GM21737 (cell line): Measurements from ENCODE around the gene SLC17A3.

Source experiments
- ATAC-seq: cut with Tn5 transposase; IDR thresholded peaks from one replicate; pipeline ENCODE4 v1.9.1; 2021; ENCODE audit warnings: mild to moderate bottlenecking, moderate library complexity; ENCODE audit not compliant: unreplicated experiment

Gene SLC17A3

GRCh38 chr6:25892877-25893276 is 18.8 kb upstream of the SLC17A3 start:
- no peak for ATAC-seq

DNA sequence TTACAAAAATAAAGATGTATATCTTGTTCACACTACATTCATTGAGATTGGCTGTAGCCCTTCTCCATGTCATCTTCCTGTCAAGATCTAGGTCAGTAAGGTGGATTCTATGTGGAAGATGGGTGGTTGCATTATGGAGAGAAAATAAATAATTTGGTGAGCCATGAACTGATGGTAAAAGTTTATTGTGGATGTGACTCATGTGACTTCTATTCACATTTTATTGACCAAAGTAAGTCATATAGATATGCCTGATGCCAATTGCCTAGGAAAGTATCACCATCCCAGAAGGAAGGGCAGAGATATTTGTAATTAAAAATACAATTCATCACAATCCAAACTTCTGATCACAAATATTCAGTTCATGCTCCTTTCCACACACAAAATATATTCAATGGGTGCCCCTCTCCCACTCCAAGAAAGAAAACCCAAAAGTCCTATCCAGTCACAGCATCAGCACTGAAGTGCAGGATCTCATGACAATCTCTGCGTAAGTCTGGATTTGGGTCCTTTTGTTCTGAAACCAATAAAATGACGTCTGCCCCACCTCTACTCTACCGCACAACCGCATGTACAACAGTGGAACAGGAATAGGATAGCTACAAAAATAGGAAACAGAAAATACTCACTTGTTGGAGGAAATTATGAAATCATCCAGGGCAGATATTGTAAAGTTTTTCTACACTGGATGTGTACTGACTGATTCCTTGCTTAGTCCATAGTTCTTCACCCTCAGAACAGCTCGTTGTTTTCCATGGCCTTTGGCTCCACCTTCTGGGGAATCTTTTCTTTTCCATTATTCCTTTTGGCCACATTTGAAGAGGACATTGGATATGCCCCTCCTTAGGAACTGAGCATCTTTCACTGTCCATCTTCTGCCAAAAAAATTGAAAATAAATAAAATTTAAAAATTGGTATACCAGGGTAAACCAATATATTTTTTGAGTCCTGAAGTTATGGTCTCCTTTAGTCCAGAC is 16.1 kb upstream of the SLC17A3 start:
- no peak for ATAC-seq

DNA sequence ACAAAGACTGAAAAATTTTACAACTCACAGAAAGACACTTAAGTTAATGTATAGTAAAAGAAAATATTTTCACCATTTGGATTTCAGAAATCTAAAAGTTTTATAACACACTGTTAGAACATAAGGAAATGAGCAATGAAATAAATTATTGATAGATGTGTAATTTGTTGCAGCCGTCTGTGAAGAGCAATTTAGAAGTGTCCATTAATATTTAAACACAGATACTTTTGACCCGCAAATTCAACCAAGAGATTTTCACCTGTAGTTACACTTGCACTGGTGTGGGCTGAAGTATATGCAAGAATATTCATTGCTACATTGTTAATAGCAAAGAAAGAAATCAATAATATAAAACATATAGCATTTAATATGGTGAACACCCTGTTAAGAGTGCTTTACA is 14.6 kb upstream of the SLC17A3 start:
- no peak for ATAC-seq

GRCh38 chr6:25886066-25886465 is 12.0 kb upstream of the SLC17A3 start:
- ATAC-seq, result no peak

DNA sequence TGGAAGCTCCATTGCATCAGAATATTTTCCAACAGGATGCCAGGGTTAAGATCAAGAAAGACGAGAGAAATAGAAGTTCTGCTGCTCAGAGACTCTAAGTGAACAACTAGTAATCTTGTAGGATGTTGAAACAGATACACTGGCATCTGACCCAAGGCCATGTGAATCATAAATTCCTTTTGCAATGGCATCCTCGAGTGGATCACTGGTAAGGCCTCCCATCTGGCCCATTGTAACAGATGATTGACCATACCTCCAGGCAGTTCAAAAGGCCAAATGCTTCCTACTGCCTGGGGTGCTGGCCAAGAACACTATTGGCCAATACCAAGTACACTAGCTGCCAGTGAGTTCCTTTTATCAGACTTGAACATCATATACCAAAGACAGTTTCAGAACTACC is 9.9 kb upstream of the SLC17A3 start:
- no peak for ATAC-seq

GRCh38 chr6:25883536-25883935 is 9.5 kb upstream of the SLC17A3 start:
- ATAC-seq, result no peak

DNA sequence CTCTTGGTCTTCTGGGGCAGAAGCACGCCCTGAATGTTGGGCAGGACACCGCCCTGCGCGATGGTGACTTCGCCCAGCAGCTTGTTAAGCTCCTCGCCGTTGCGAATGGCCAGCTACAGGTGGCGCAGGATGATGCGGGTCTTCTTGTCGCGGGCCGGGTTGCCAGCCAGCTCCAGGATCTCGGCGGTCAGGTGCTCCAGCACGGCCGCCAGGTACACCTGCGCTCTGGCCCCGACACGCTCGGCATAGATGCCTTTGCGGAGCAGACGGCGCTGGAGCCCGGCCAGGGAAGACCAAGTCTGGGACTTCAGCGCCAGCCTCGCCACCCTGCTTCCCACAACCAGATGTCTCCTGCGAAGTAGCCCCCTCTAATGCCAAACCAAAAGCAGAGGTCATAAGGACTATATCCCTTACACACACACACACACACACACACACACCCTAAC is 8.0 kb upstream of the SLC17A3 start:
- no peak for ATAC-seq

- no peak for ATAC-seq
These were observed 6.6 kb upstream of the SLC17A3 start for GRCh38 chr6:25880601-25881000.

- ATAC-seq, result no peak
These were observed 4.8 kb upstream of the SLC17A3 start for GRCh38 chr6:25878721-25879322.

GRCh38 chr6:25875926-25876602 is 2.0 kb upstream of the SLC17A3 start:
- no peak for ATAC-seq

DNA sequence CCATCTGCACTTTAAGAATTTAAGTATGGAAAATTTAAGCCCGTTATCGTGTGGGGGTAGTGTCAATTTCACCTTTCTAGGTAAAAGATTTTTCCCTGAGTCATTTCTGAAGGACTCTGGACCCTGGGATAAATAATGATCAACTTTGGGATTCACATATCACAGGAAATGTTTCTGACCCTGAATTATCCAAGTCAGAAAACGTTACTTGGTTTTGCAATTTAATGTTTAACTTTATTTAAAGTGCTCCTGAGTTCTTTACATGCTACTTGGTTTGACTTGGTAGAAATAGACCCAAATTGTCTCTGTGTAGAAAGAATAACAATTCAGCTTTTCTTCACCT is 1.5 kb upstream of the SLC17A3 start:
- no peak for ATAC-seq

GRCh38 chr6:25874822-25875562 is 949 bp upstream of the SLC17A3 start:
- ATAC-seq, result no peak

DNA sequence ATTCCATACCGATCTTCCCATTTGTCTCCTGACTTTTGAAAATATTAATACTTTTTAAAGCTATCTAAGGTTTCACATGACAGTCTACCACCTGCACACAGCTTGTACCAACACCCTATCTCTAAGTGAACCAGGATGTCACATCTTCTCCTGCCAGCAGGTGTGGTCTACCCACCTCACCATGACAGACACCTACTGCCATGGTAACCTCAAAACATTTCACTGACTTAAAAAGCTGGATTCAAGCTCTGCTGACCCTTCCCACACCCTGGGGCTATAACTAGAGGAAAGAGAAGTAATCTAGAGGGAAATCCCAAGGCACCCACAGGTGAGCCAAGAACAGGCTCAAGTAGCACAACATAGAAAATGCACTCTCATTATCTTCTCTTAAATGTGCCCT is 1.2 kb downstream of the SLC17A3 start:
- ATAC-seq, result no peak

GRCh38 chr6:25869840-25870239 is 4.2 kb downstream of the SLC17A3 start:
- no peak for ATAC-seq

DNA sequence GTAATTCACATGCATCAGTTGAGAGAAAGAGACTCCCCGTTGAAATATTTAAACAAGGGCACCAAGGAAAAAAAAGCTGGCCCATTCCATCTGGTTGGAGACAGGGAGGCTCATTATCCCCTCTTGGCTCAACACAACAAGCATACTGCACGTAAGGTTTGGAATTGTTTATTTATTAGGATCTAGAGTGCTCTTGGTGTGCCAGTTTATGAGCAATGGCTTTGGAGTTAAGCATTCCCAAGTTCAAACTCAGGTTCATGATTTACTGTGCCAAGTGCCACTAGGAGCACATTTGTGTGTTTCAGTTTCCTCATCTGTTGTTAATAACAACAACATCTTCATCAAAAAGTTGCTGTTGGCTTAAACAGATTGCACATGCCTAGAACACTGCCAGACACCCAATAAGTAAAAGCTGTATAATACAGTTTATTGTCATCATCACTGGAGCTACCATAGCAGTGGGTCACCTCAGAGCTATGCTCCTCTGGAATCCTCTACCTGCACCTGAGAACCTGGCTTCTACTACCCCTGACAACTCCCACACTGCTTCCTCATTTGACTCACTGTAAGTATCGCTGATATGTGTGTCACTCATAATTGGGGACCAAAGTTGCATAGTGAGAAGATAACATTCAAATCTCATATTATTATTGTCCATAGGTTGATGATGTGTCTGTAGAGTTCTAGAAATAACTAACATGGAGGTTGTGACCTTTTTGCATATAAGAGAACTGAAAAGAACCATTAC is 5.4 kb downstream of the SLC17A3 start:
- ATAC-seq, result no peak

DNA sequence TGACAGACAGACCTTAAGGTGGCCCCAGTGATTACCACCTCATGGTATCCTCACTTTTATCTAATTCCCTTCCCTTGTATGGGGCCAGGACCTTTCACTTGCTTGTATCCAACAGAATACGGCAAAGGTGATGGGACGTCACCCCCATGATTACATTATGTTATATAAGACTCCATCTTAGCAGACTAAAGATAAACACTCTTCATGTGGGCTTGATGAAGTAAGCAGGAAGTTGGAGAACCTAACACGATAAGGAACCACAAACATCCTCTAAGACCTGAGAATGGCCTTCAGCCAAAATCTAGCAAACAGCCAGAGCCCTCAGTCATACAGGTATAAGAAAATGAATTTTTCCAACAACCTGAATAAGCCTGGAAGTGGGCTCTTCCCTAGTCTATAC is 8.0 kb downstream of the SLC17A3 start:
- no peak for ATAC-seq

- ATAC-seq, result no peak
These were observed 10.7 kb downstream of the SLC17A3 start for GRCh38 chr6:25863360-25863759.

DNA sequence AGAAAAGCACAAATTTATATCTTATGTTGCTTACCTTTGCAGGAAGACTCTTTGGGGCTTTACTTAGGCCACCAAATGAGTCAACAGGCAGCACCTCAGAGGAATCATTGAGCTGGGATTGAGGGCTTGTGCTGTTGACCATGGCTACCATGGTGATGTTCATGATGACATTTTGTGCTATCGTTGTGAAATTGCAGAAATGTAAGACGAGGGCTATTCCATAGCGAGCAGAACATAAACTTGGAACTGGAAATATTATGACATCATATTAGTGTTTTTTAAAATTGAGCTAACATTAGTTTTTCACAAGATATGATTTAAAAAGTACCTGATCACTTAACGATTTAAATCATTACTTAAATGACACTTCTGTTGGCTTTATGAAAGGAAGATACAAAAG is 11.8 kb downstream of the SLC17A3 start:
- no peak for ATAC-seq

DNA sequence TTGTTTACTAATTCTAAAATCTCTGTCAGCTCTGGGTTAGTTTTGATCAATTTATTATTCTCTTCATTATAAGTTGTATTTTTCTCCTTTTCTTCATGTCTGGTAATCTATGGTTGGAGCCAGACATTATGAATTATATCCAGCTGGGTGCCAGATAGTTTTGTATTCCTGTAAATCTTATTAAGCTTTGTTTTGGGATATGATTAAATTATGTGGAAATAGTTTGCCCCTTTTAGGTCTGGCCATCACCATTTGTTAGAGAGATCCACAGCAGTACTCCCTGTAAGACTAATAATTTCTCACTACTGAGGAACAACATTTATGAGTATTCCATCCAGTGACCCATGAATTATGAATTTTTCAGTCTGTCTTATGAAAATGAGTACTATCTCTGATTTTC is 21.3 kb downstream of the SLC17A3 start:
- no peak for ATAC-seq

DNA sequence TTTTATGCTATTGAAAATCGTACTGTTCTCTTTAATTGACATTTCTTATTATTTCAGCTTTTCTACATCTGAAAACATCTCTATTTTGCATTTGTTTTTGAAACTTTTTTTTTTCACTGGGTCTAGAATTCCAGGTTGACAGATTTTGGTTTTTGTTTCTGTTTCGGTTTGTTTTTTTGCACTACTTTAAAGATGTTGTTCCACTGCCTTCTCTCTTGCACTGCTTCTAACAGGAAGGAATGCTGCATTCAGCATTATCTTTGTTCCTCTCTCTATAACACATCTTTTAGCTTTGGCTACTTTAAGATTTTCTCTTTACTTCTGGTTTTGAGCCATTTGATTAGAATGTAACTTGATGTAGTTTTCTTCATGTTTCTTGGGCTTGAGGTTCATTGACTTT is 22.1 kb downstream of the SLC17A3 start:
- ATAC-seq, result no peak
